Measurements from ENCODE around the gene LCP2.

Gene LCP2

GRCh38 chr5:170310256-170310926 is 12.8 kb upstream of the LCP2 start:
- no peaks in the 10 kb centered on the region for H3K27me3 ChIP-seq (ENCODE audit: insufficient read depth, low read length, poor library complexity, severe bottlenecking)
- H3F3A ChIP-seq (ENCODE audit: low read depth) = no peaks in the 10 kb centered on the region
- H3K4me3 ChIP-seq (ENCODE audit: low read length, poor library complexity, severe bottlenecking) = no peak overlapping the region
- H3K9me3 ChIP-seq (ENCODE audit: insufficient read depth, low read depth, low read length) = no peaks in the 10 kb centered on the region
- H3K4me2 ChIP-seq (ENCODE audit: low read depth, low read length, poor library complexity, severe bottlenecking) = no peak overlapping the region
- H3K36me3 ChIP-seq (ENCODE audit: insufficient read depth, low read length) = no peaks in the 10 kb centered on the region
- no peak for TF ChIP-seq EZH2phosphoT487 (IDR thresholded peaks at IDR 0.05; ENCODE audit: borderline replicate concordance)
- TF ChIP-seq, protein P1, sequence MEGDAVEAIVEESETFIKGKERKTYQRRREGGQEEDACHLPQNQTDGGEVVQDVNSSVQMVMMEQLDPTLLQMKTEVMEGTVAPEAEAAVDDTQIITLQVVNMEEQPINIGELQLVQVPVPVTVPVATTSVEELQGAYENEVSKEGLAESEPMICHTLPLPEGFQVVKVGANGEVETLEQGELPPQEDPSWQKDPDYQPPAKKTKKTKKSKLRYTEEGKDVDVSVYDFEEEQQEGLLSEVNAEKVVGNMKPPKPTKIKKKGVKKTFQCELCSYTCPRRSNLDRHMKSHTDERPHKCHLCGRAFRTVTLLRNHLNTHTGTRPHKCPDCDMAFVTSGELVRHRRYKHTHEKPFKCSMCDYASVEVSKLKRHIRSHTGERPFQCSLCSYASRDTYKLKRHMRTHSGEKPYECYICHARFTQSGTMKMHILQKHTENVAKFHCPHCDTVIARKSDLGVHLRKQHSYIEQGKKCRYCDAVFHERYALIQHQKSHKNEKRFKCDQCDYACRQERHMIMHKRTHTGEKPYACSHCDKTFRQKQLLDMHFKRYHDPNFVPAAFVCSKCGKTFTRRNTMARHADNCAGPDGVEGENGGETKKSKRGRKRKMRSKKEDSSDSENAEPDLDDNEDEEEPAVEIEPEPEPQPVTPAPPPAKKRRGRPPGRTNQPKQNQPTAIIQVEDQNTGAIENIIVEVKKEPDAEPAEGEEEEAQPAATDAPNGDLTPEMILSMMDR (conservative IDR thresholded peaks at IDR 0.05; ENCODE audit: low read length) = no peak
- H2AFZ ChIP-seq (ENCODE audit: low read length) = no peak overlapping the region
- no peak overlapping the region for H3K9ac ChIP-seq (ENCODE audit: low read depth, low read length, poor library complexity, severe bottlenecking)
- no peaks in the 10 kb centered on the region for H4K20me1 ChIP-seq (ENCODE audit: insufficient read depth, low read length, poor library complexity, severe bottlenecking)
- no peaks in the 10 kb centered on the region for H3K79me2 ChIP-seq (ENCODE audit: insufficient read depth, low read length)
- H3K9me2 ChIP-seq (replicated peaks; ENCODE audit: low read depth, low read length) = no peaks in the 10 kb centered on the region
- peaks cover 66% of the 10 kb centered on the region for H3K4me1 ChIP-seq (ENCODE audit: insufficient read depth, low read length, poor library complexity, severe bottlenecking)

- Histone ChIP-seq H3F3A (ENCODE audit: low read depth) (no peaks in the 10 kb centered on the region), H3K4me3 (ENCODE audit: low read length, poor library complexity, severe bottlenecking) (no peak overlapping the region), H3K4me2 (ENCODE audit: low read depth, low read length, poor library complexity, severe bottlenecking) (no peak overlapping the region), H2AFZ (ENCODE audit: low read length) (no peak overlapping the region), H3K27me3 (ENCODE audit: insufficient read depth, low read length, poor library complexity, severe bottlenecking) (no peaks in the 10 kb centered on the region), H3K36me3 (ENCODE audit: insufficient read depth, low read length) (no peaks in the 10 kb centered on the region), H4K20me1 (ENCODE audit: insufficient read depth, low read length, poor library complexity, severe bottlenecking) (no peaks in the 10 kb centered on the region), H3K79me2 (ENCODE audit: insufficient read depth, low read length) (peaks cover 5% of the 10 kb centered on the region; the same call in 1 of the 2 replicates), H3K4me1 (ENCODE audit: insufficient read depth, low read length, poor library complexity, severe bottlenecking) (peaks cover 70% of the 10 kb centered on the region), H3K9me2 (replicated peaks; ENCODE audit: low read depth, low read length) (no peaks in the 10 kb centered on the region), H3K9ac (ENCODE audit: low read depth, low read length, poor library complexity, severe bottlenecking) (no peak overlapping the region), H3K9me3 (ENCODE audit: insufficient read depth, low read depth, low read length) (no peaks in the 10 kb centered on the region)
- TF ChIP-seq, protein P1 (conservative IDR thresholded peaks at IDR 0.05; ENCODE audit: low read length) = no peak
- TF ChIP-seq EZH2phosphoT487 (IDR thresholded peaks at IDR 0.05; ENCODE audit: borderline replicate concordance) = no peak
Observed at GRCh38 chr5:170308686-170309085, 11.1 kb upstream of the LCP2 start.

GRCh38 chr5:170307575-170308465 is 10.2 kb upstream of the LCP2 start:
- no peaks in the 10 kb centered on the region for H4K20me1 ChIP-seq (ENCODE audit: insufficient read depth, low read length, poor library complexity, severe bottlenecking)
- no peaks in the 10 kb centered on the region for H3K9me3 ChIP-seq (ENCODE audit: insufficient read depth, low read depth, low read length)
- 0 out of 2 replicates have a peak, but pooled peaks cover 3% of the 10 kb centered on the region for H3F3A ChIP-seq (ENCODE audit: low read depth)
- peak overlapping the region; percentile 72 for H3K9ac ChIP-seq (ENCODE audit: low read depth, low read length, poor library complexity, severe bottlenecking)
- H3K79me2 ChIP-seq (ENCODE audit: insufficient read depth, low read length) = peaks cover 5% of the 10 kb centered on the region; the same call in 1 of the 2 replicates
- H3K4me3 ChIP-seq (ENCODE audit: low read length, poor library complexity, severe bottlenecking) = no peak overlapping the region
- peak overlapping the region; percentile 68 for H3K4me2 ChIP-seq (ENCODE audit: low read depth, low read length, poor library complexity, severe bottlenecking)
- no peaks in the 10 kb centered on the region for H3K9me2 ChIP-seq (replicated peaks; ENCODE audit: low read depth, low read length)
- no peaks in the 10 kb centered on the region for H3K36me3 ChIP-seq (ENCODE audit: insufficient read depth, low read length)
- no peak for TF ChIP-seq EZH2phosphoT487 (IDR thresholded peaks at IDR 0.05; ENCODE audit: borderline replicate concordance)
- TF ChIP-seq, protein P1 (conservative IDR thresholded peaks at IDR 0.05; ENCODE audit: low read length) = no peak
- H3K27me3 ChIP-seq (ENCODE audit: insufficient read depth, low read length, poor library complexity, severe bottlenecking) = no peaks in the 10 kb centered on the region
- H2AFZ ChIP-seq (ENCODE audit: low read length) = no peak overlapping the region
- peaks cover 69% of the 10 kb centered on the region for H3K4me1 ChIP-seq (ENCODE audit: insufficient read depth, low read length, poor library complexity, severe bottlenecking)

Measured in Loucy (cell line).